BJ (cell line): Measurements from ENCODE around the gene TMEM186. TPM values are rescaled to one million over a fixed set of nuclear protein-coding genes. Genes with fewer than 3 reads are reported as not detected.
"Not testable (repeated sequence)": the region's sequence is repeated elsewhere in the genome, so short reads cannot be mapped to it uniquely, and the experiment has no call there.

Source experiments
- CTCF ChIA-PET: fragments of 350-600 bp; formaldehyde crosslinking; extraction: SDS; loops from one replicate; lab custom pipeline; 2021; ENCODE audit warnings: antibody characterized with exemption, inconsistent platforms; lab: Yijun Ruan, JAX
- POLR2A ChIA-PET: fragments of 300-600 bp; sonication (Branson Sonifier 250); formaldehyde crosslinking; extraction: SDS; loops from one replicate; lab custom pipeline; 2021; ENCODE audit warnings: antibody characterized with exemption; lab: Charles Lee
- DNase-seq: peaks from one replicate; pipeline ENCODE4 v3.0.0-alpha.2; 2011; ENCODE audit warnings: low read depth
- H3K27me3 ChIP-seq: 2 replicates; pipeline ENCODE4 v1.6.0; 2011; ENCODE audit warnings: low read length; ENCODE audit not compliant: control insufficient read depth, insufficient read depth
- H3K36me3 ChIP-seq: 2 replicates; pipeline ENCODE4 v1.5.1; 2011; ENCODE audit warnings: low read length; ENCODE audit not compliant: control insufficient read depth, insufficient read depth
- H3K4me3 ChIP-seq: 2 replicates; pipeline ENCODE4 v1.5.1; 2011; ENCODE audit warnings: low read depth, mild to moderate bottlenecking, control low read depth, low read length
- CTCF ChIP-seq: IDR thresholded peaks from 2 replicates; pipeline ENCODE4 v1.5.1; 2011; ENCODE audit warnings: low read depth, mild to moderate bottlenecking, control low read depth, inconsistent platforms, low read length, moderate library complexity; ENCODE audit not compliant: insufficient read depth
- polyA plus RNA-seq: library from polyadenylated mRNA; depleted of rRNA; stranded (reverse); fragments of >200 nt; gene quantifications from 2 replicates; pipeline ENCODE4 v1.2.3, GENCODE V29; 2011

TMEM186 gene
- polyA plus RNA-seq, 1 experiment: 7.9 TPM

DNA sequence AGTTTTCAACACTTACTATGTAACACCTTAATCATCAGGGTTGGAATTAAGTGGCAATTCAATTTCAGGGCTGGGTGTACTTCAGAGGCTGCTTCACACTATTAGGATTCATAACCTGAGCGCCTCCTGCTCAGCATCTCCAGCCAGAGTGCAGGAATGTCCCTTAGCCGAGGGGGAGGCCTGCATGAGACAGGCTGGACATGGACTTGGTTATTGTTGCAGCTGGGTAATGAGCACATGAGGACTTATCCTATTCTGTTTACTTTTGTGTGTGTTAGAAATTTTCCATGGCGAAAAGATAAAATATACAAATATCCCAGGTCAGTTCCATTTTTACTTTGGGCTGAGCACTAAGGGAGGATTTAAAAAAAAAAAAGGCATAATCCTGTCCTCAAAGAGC, 10.6 kb upstream of the TMEM186 start:
- POLR2A ChIA-PET: no interaction called here
- no peak for TF ChIP-seq CTCF
- Histone ChIP-seq H3K27me3 (no peaks in the 10 kb centered on the region), H3K36me3 (peaks cover 40% of the 10 kb centered on the region), H3K4me3 (no peak overlapping the region)
- no peak for DNase-seq
- CTCF ChIA-PET: interaction anchor here (1.1 kb wide), 1 partner anchor 11 kb away, joined by 3 read pairs; no protein-coding TSS in a partner anchor

DNA sequence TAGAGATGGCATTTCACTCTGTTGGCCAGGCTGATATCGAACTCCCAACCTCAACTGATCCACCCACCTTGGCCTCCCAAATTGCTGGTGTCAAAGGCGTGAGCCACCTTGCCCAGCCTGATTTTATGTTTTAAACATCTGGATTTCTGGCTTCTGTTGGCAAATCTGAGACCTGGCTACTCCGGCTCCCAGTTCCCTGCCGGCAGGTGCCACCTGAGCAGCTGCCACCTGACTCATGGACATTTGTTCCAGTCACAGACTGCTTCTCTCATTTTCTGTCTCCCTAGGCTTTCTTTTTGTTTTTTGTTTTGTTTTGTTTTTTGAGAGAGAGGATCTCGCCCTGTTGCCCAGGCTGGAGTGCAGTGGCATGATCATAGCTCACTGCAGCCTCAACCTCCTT, 9.8 kb upstream of the TMEM186 start:
- H3K36me3 ChIP-seq: peaks cover 42% of the 10 kb centered on the region
- ChIA-PET POLR2A (no interaction called here), CTCF (no interaction called here)
- H3K27me3 ChIP-seq: no peaks in the 10 kb centered on the region
- no peak for TF ChIP-seq CTCF
- DNase-seq: no peak
- H3K4me3 ChIP-seq: no peak overlapping the region

DNA sequence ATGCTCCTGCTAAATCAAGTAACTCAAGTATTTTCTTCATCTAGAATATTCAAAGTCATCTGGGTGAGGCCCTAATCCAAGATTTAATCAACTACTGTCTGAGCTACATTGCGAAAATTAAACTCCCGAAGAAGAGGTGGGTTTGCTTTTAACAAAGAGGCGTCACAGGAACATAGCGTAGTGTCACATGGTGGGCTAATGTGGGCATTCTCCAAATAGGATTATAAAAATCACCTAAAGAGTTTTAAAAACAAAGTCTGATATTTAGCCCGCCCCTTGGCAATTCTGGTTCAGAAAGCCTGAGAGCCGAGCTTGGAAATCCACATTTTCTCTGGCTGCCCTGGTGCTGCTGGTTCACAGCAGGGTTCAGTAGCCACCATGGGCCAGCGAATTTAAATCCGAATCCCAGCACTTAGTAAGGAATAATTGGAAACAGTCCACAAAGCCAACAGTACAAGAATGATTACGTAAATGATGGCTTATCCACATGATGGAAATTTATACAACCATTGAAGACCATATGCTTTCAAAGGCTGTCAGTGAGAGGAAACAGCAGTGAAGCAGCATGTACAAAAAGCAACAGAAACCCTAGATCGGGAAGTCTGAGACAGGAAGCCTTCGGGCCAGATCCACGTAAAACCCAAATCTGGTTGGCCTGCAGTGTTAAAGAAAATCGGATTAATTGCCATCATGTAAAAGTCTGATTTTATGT, 9.0 kb upstream of the TMEM186 start:
- Histone ChIP-seq H3K36me3 (peaks cover 42% of the 10 kb centered on the region), H3K27me3 (no peaks in the 10 kb centered on the region), H3K4me3 (no peak overlapping the region)
- DNase-seq: no peak
- CTCF ChIA-PET: interaction anchor here (1.1 kb wide), 1 partner anchor 9 kb away, joined by 3 read pairs; the partner anchor contains the start of genes PMM2 and TMEM186
- POLR2A ChIA-PET: no interaction called here
- TF ChIP-seq CTCF: no peak

DNA sequence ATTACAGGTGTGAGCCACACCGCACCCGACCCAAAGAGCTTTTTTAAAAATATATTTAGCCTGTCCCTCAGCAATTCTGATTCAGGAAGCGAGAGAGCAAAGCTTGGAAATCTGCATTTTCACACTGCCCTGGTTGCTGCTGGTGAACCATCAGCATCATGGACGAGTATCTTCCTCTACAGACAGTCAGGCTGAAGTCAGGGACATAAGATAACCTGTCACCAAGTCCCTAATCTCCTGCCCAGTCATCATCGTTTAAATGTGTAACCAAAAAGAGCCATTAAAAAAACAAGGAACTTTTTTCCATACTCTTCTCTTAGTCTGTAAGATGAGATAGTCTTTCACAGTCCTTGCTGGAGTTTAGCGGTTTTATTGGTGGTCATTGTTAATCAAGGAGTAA, 6.9 kb upstream of the TMEM186 start:
- no peak for TF ChIP-seq CTCF
- ChIA-PET POLR2A (no interaction called here), CTCF (no interaction called here)
- DNase-seq: no peak
- Histone ChIP-seq H3K27me3 (no peaks in the 10 kb centered on the region), H3K36me3 (peaks cover 29% of the 10 kb centered on the region), H3K4me3 (no peak overlapping the region)

GRCh38 chr16:8803733-8804132, 6.3 kb upstream of the TMEM186 start:
- H3K27me3 ChIP-seq, H3K4me3 ChIP-seq, DNase-seq: not testable (repeated sequence)
- POLR2A ChIA-PET: interaction anchor here (0.6 kb wide), 1 partner anchor 14 kb away, joined by 4 read pairs; no protein-coding TSS in a partner anchor
- H3K36me3 ChIP-seq: peaks cover 27% of the 10 kb centered on the region
- CTCF ChIA-PET: interaction anchor here (0.6 kb wide), 1 partner anchor 49 kb away, joined by 3 read pairs; no protein-coding TSS in a partner anchor
